K562 (cell line): ENCODE data around the gene ADSS1. TPM values are rescaled to one million over a fixed set of nuclear protein-coding genes. Genes with fewer than 3 reads are reported as not detected.

Experiments used
- CBFB ChIP-seq: sonication (generic); formaldehyde crosslinking; IDR thresholded peaks from 2 replicates; pipeline ENCODE4 v1.4.0; 2020; ENCODE audit warnings: mild to moderate bottlenecking, missing genetic modification reagents
- CBX1 ChIP-seq: sonication (generic); IDR thresholded peaks from 2 replicates; pipeline ENCODE4 v1.6.1; 2016; ENCODE audit warnings: antibody characterized with exemption, low read depth, mild to moderate bottlenecking
- ETV1 ChIP-seq: fragments of 450-650 bp; conservative IDR thresholded peaks from 2 replicates; pipeline ENCODE4 v1.6.1; 2016; ENCODE audit warnings: missing genetic modification characterization, control low read depth, low read depth, missing compliant biosample characterization
- GABPB1 ChIP-seq: sonication (generic); formaldehyde crosslinking; IDR thresholded peaks from 2 replicates; pipeline ENCODE4 v1.8.0; 2022; ENCODE audit warnings: mild to moderate bottlenecking, missing genetic modification reagents
- KAT8 ChIP-seq: fragments of 450-650 bp; IDR thresholded peaks from 2 replicates; pipeline ENCODE4 v1.6.1; 2016; ENCODE audit warnings: low read depth, mild to moderate bottlenecking
- MAFF ChIP-seq: IDR thresholded peaks from 2 replicates; pipeline ENCODE4 v1.6.1; 2012; ENCODE audit warnings: low read length, improper control_type of control experiment
- MCM7 ChIP-seq, 2 experiments: fragments of 450-650 bp; IDR thresholded peaks; 2 replicates each; pipeline ENCODE4 v1.6.1; 2016 to 2018
- PCBP2 ChIP-seq: fragments of 200-400 bp; formaldehyde crosslinking; IDR thresholded peaks from 2 replicates; pipeline ENCODE4 v1.6.1; 2018; ENCODE audit warnings: low read length, low read depth, mild to moderate bottlenecking, moderate library complexity; ENCODE audit not compliant: poor library complexity, severe bottlenecking
- RBM39 ChIP-seq: fragments of 200-400 bp; formaldehyde crosslinking; optimal IDR thresholded peaks from 2 replicates; pipeline ENCODE3; 2018; ENCODE audit warnings: low read depth, low read length
- SMC3 ChIP-seq: conservative IDR thresholded peaks from 2 replicates; pipeline ENCODE4 v1.6.1; 2011; ENCODE audit warnings: low read depth, low read length, improper control_type of control experiment; ENCODE audit not compliant: insufficient read depth
- SPI1 ChIP-seq: IDR thresholded peaks from 2 replicates; pipeline ENCODE4 v1.6.1; 2011; ENCODE audit warnings: low read depth, low read length, control low read depth, borderline replicate concordance
- ZNF165 ChIP-seq: fragments of 250-450 bp; sonication (Bioruptor Pico); IDR thresholded peaks from 2 replicates; pipeline ENCODE4 v1.4.0; 2020; ENCODE audit warnings: borderline replicate concordance
- ZNF384 ChIP-seq: IDR thresholded peaks from 2 replicates; pipeline ENCODE4 v1.6.1; 2012; ENCODE audit warnings: low read depth, low read length, improper control_type of control experiment
- ZNF41 ChIP-seq: fragments of 250-450 bp; sonication (Bioruptor Pico); conservative IDR thresholded peaks from 2 replicates; pipeline ENCODE4 v1.4.0; 2020; ENCODE audit warnings: mild to moderate bottlenecking
- ZZZ3 ChIP-seq: fragments of 450-650 bp; IDR thresholded peaks from 2 replicates; pipeline ENCODE4 v1.6.1; 2016; ENCODE audit warnings: antibody characterized with exemption, mild to moderate bottlenecking, moderate library complexity
- polyA plus RNA-seq, 8 experiments: library from polyadenylated mRNA; depleted of rRNA in 4 of 8; stranded (reverse) in 5 of 8; unstranded in 3 of 8; fragments of >200 nt; fragmentation: Nextera tagmentation in 2 of 8; fragmentation: Illumina TruSeq in 1 of 8; extraction: Ambion mirVana in 2 of 8; extraction: Trizol in 1 of 8; gene quantifications; 2 replicates each; pipeline versions ENCODE4 v1.2.1 to v1.2.3, GENCODE V29; 2011 to 2014; ENCODE audit warnings: inconsistent platforms in 1 of 8, missing spikeins in 1 of 8
- total RNA-seq, 7 experiments: library from RNA; depleted of rRNA in 6 of 7; stranded (reverse); fragments of >200 nt in 6 of 7; fragmentation: Illumina TruSeq in 2 of 7; extraction: Trizol in 2 of 7; gene quantifications; 2 replicates each; pipeline versions ENCODE4 v1.2.1 to v1.2.3, GENCODE V29; 2011 to 2021; ENCODE audit warnings: low replicate concordance in 1 of 7
- TF ChIP-seq, protein P1 (sequence below): fragments of 450-650 bp; conservative IDR thresholded peaks from 2 replicates; pipeline ENCODE4 v1.6.1; 2016; ENCODE audit warnings: missing genetic modification characterization, low read depth, mild to moderate bottlenecking, missing compliant biosample characterization, moderate library complexity
- TF ChIP-seq, protein P2 (sequence below), 2 experiments: fragments of 450-650 bp in 1 of 2; IDR thresholded peaks; 2 replicates each; pipeline ENCODE4 v1.6.1; 2011 to 2017; ENCODE audit warnings: low read depth in 2 of 2, antibody characterized with exemption in 1 of 2, borderline replicate concordance in 1 of 2, low read length in 1 of 2, mild to moderate bottlenecking in 1 of 2, mixed read lengths in 1 of 2; ENCODE audit not compliant: control insufficient read depth in 1 of 2
- TF ChIP-seq, protein P3 (sequence below): fragments of 450-650 bp; IDR thresholded peaks from 2 replicates; pipeline ENCODE4 v1.7.1; 2018; ENCODE audit warnings: mild to moderate bottlenecking, low read depth; ENCODE audit not compliant: partially characterized antibody
- TF ChIP-seq, protein P4 (sequence below): fragments of 250-450 bp; sonication (Bioruptor Pico); IDR thresholded peaks from 2 replicates; pipeline ENCODE4 v1.9.0; 2021; ENCODE audit warnings: mild to moderate bottlenecking, inconsistent platforms

The ADSS1 gene
- total and polyA plus RNA-seq, 9 of the 15 experiments (the other 6 are each of a cell fraction or from before 2014, with no cell fraction given) = 0.53 to 5.9 (median 3.9) TPM

DNA sequence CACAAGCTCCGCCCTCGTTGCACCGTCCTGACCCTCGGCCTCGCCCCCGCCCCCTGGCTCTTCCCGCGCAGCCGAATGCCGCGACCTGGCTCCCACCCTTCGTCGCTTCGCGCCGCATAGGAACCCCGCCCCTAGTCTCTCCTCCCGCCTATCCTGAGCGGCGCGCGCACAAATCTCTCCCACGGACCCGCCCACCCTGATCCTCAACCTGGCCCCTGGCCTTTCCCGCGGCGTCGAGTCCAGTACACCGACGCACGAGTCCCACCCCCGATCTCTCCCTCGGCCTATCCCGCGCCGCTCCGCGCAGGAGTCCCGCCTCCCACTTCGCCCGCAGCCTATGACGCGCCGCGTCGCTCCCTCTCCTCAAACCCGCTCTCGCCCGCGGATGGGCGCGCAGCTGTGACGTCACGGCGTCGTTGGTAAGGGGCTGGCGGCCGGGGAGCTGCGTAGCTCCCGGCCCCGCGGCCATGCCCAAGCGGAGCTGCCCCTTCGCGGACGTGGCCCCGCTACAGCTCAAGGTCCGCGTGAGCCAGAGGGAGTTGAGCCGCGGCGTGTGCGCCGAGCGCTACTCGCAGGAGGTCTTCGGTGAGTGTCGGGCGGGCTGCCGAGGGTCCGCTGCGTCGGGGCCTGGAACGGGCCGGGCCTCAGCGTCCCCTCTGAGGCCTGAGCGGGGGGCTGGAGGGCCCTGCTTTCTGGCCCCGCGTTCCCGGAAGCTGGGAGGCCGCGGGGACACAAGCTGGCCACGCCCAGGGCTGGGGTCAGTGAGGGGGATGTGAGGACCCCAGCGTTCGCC lies 28.9 kb downstream of the ADSS1 start, which contains the start of gene SIVA1 (continued):
- TF ChIP-seq, protein P1, sequence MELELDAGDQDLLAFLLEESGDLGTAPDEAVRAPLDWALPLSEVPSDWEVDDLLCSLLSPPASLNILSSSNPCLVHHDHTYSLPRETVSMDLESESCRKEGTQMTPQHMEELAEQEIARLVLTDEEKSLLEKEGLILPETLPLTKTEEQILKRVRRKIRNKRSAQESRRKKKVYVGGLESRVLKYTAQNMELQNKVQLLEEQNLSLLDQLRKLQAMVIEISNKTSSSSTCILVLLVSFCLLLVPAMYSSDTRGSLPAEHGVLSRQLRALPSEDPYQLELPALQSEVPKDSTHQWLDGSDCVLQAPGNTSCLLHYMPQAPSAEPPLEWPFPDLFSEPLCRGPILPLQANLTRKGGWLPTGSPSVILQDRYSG = no peak
- TF ChIP-seq GABPB1 (CRISPR knock-in tag) (peak; percentile 33; the same call in 1 of the 2 replicates), ZNF165 (no peak), PCBP2 (no peak), KAT8 (no peak), CBFB (no peak), ZNF41 (CRISPR knock-in tag) (no peak), ETV1 (tag) (no peak), RBM39 (no peak), SPI1 (no peak), CBX1 (no peak), MAFF (no peak), SMC3 (no peak), MCM7 (IDR thresholded peaks at IDR 0.05) (no peak), ZZZ3 (no peak), ZNF384 (no peak)
- TF ChIP-seq, protein P2, sequence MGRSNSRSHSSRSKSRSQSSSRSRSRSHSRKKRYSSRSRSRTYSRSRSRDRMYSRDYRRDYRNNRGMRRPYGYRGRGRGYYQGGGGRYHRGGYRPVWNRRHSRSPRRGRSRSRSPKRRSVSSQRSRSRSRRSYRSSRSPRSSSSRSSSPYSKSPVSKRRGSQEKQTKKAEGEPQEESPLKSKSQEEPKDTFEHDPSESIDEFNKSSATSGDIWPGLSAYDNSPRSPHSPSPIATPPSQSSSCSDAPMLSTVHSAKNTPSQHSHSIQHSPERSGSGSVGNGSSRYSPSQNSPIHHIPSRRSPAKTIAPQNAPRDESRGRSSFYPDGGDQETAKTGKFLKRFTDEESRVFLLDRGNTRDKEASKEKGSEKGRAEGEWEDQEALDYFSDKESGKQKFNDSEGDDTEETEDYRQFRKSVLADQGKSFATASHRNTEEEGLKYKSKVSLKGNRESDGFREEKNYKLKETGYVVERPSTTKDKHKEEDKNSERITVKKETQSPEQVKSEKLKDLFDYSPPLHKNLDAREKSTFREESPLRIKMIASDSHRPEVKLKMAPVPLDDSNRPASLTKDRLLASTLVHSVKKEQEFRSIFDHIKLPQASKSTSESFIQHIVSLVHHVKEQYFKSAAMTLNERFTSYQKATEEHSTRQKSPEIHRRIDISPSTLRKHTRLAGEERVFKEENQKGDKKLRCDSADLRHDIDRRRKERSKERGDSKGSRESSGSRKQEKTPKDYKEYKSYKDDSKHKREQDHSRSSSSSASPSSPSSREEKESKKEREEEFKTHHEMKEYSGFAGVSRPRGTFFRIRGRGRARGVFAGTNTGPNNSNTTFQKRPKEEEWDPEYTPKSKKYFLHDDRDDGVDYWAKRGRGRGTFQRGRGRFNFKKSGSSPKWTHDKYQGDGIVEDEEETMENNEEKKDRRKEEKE (IDR thresholded peaks at IDR 0.05; ENCODE audit: borderline replicate concordance in 1 of 2, control insufficient read depth in 1 of 2, low read depth in 2 of 2, low read length in 1 of 2) = no peak
- TF ChIP-seq, protein P3, sequence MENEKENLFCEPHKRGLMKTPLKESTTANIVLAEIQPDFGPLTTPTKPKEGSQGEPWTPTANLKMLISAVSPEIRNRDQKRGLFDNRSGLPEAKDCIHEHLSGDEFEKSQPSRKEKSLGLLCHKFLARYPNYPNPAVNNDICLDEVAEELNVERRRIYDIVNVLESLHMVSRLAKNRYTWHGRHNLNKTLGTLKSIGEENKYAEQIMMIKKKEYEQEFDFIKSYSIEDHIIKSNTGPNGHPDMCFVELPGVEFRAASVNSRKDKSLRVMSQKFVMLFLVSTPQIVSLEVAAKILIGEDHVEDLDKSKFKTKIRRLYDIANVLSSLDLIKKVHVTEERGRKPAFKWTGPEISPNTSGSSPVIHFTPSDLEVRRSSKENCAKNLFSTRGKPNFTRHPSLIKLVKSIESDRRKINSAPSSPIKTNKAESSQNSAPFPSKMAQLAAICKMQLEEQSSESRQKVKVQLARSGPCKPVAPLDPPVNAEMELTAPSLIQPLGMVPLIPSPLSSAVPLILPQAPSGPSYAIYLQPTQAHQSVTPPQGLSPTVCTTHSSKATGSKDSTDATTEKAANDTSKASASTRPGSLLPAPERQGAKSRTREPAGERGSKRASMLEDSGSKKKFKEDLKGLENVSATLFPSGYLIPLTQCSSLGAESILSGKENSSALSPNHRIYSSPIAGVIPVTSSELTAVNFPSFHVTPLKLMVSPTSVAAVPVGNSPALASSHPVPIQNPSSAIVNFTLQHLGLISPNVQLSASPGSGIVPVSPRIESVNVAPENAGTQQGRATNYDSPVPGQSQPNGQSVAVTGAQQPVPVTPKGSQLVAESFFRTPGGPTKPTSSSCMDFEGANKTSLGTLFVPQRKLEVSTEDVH = peak; percentile 93
- TF ChIP-seq, protein P4, sequence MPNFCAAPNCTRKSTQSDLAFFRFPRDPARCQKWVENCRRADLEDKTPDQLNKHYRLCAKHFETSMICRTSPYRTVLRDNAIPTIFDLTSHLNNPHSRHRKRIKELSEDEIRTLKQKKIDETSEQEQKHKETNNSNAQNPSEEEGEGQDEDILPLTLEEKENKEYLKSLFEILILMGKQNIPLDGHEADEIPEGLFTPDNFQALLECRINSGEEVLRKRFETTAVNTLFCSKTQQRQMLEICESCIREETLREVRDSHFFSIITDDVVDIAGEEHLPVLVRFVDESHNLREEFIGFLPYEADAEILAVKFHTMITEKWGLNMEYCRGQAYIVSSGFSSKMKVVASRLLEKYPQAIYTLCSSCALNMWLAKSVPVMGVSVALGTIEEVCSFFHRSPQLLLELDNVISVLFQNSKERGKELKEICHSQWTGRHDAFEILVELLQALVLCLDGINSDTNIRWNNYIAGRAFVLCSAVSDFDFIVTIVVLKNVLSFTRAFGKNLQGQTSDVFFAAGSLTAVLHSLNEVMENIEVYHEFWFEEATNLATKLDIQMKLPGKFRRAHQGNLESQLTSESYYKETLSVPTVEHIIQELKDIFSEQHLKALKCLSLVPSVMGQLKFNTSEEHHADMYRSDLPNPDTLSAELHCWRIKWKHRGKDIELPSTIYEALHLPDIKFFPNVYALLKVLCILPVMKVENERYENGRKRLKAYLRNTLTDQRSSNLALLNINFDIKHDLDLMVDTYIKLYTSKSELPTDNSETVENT (CRISPR knock-in tag) = no peak
